ENCODE data around the gene GTPBP1. TPM values are rescaled to one million over a fixed set of nuclear protein-coding genes. Genes with fewer than 3 reads are reported as not detected.

Gene GTPBP1
- total and polyA plus RNA-seq, 2 of the 13 experiments (the other 11 are each of a cell fraction or from before 2014, with no cell fraction given), result 22.3 to 27.0 TPM

DNA sequence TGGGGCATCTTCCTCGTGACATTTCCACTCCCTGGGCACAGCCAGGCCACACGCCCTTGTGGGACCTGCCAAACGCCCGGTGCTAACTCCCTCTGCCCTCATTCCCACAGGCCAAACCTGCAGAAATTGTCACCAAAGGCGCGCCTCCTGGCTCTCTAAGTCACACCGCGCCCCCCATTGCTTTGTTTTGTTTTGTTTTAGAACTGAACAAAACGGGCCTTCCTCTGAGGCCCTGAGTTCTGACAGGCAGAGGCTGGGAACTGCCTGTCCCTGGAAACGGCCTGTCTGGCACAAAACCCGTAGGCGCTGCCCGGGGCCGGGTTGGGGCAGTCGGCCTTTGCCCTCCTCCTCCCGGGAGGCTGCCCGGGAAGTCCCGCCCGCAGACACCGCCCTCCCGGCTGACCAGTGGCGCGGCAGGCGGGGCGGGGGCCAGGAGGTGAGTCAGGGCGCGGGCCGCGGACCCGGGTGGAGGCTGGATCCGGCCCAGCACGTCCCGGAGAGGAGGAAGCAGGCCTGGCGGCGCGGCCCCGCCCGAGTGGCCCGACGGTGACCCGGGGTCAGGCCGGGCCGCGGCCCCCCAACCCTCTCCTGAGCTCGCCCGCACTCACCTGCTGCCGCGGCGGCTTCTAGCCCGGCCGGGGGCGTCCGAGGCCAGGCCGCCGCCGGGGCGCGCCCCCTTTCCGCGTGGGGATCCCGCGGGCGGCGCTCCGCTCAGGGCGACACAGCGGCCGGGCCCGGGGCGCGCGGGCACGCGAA, 49.6 kb downstream of the GTPBP1 start (continued):
- TF ChIP-seq ZNF83 (CRISPR knock-in tag; IDR thresholded peaks at IDR 0.05; ENCODE audit: borderline replicate concordance), result no peak
- TF ChIP-seq ZNF282 (IDR thresholded peaks at IDR 0.05; ENCODE audit: partially characterized antibody), result no peak
- TF ChIP-seq ELF4 (CRISPR knock-in tag; IDR thresholded peaks at IDR 0.05; ENCODE audit: borderline replicate concordance), result no peak
- no peak for TF ChIP-seq ZFP62 (CRISPR knock-in tag; IDR thresholded peaks at IDR 0.05)
- TF ChIP-seq, protein P1, sequence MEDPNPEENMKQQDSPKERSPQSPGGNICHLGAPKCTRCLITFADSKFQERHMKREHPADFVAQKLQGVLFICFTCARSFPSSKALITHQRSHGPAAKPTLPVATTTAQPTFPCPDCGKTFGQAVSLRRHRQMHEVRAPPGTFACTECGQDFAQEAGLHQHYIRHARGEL (CRISPR knock-in tag; IDR thresholded peaks at IDR 0.05), result 0 out of 2 replicates have a peak, but pooled peaks have one; percentile 58
- TF ChIP-seq FOXA3 (CRISPR knock-in tag; IDR thresholded peaks at IDR 0.05), result peak; percentile 43; the same call in 1 of the 2 replicates
- TF ChIP-seq, protein P2, sequence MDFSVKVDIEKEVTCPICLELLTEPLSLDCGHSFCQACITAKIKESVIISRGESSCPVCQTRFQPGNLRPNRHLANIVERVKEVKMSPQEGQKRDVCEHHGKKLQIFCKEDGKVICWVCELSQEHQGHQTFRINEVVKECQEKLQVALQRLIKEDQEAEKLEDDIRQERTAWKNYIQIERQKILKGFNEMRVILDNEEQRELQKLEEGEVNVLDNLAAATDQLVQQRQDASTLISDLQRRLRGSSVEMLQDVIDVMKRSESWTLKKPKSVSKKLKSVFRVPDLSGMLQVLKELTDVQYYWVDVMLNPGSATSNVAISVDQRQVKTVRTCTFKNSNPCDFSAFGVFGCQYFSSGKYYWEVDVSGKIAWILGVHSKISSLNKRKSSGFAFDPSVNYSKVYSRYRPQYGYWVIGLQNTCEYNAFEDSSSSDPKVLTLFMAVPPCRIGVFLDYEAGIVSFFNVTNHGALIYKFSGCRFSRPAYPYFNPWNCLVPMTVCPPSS (IDR thresholded peaks at IDR 0.05), result no peak
- TF ChIP-seq, protein P3, sequence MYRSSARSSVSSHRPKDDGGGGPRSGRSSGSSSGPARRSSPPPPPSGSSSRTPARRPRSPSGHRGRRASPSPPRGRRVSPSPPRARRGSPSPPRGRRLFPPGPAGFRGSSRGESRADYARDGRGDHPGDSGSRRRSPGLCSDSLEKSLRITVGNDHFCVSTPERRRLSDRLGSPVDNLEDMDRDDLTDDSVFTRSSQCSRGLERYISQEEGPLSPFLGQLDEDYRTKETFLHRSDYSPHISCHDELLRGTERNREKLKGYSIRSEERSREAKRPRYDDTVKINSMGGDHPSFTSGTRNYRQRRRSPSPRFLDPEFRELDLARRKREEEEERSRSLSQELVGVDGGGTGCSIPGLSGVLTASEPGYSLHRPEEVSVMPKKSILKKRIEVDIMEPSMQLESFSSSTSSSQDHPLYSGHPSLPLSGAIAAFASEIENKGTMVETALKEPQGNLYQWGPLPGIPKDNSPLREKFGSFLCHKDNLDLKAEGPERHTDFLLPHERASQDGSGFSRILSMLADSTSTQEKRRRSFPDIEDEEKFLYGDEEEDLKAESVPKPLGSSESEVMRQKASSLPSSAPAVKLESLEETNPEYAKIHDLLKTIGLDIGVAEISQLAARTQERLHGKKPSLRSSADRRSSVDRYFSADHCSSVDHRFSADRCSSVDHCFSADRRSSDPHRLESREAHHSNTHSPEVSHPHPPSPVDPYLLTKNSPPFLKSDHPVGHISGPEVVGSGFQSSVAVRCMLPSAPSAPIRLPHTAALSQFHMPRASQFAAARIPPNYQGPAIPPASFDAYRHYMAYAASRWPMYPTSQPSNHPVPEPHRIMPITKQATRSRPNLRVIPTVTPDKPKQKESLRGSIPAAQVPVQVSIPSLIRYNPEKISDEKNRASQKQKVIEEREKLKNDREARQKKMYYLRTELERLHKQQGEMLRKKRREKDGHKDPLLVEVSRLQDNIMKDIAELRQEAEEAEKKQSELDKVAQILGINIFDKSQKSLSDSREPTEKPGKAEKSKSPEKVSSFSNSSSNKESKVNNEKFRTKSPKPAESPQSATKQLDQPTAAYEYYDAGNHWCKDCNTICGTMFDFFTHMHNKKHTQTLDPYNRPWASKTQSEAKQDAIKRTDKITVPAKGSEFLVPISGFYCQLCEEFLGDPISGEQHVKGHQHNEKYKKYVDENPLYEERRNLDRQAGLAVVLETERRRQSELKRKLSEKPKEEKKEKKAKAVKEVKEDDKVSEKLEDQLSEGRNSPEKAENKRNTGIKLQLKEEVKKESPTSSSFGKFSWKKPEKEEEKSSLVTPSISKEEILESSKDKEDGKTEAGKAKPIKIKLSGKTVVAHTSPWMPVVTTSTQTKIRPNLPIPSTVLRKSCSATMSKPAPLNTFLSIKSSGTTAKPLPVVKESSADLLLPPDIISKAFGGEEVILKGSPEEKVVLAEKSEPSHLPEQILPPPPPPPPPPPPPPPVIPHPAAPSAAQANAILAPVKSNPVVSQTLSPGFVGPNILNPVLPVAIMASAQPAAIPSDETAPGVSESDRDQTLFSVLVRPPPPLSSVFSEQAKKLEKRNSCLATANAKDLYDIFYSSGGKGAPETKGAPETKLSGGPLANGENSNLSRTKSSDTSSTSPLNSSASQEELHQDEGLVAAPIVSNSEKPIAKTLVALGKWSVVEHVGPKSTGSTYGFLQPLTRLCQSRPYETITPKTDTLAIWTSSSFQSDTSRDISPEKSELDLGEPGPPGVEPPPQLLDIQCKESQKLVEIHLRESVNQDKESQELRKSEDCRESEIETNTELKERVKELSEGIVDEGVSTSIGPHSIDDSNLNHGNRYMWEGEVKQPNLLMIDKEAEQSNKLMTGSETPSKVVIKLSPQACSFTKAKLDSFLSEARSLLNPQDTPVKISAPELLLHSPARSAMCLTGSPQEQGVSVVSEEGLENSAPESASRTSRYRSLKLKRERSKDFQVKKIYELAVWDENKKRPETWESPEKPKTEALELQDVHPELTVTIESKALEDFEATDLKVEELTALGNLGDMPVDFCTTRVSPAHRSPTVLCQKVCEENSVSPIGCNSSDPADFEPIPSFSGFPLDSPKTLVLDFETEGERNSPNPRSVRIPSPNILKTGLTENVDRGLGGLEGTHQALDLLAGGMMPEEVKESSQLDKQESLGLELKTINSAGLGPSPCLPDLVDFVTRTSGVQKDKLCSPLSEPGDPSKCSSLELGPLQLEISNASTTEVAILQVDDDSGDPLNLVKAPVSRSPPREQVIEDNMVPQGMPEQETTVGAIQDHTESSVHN (CRISPR knock-in tag; IDR thresholded peaks at IDR 0.05), result no peak
- TF ChIP-seq, protein P4, sequence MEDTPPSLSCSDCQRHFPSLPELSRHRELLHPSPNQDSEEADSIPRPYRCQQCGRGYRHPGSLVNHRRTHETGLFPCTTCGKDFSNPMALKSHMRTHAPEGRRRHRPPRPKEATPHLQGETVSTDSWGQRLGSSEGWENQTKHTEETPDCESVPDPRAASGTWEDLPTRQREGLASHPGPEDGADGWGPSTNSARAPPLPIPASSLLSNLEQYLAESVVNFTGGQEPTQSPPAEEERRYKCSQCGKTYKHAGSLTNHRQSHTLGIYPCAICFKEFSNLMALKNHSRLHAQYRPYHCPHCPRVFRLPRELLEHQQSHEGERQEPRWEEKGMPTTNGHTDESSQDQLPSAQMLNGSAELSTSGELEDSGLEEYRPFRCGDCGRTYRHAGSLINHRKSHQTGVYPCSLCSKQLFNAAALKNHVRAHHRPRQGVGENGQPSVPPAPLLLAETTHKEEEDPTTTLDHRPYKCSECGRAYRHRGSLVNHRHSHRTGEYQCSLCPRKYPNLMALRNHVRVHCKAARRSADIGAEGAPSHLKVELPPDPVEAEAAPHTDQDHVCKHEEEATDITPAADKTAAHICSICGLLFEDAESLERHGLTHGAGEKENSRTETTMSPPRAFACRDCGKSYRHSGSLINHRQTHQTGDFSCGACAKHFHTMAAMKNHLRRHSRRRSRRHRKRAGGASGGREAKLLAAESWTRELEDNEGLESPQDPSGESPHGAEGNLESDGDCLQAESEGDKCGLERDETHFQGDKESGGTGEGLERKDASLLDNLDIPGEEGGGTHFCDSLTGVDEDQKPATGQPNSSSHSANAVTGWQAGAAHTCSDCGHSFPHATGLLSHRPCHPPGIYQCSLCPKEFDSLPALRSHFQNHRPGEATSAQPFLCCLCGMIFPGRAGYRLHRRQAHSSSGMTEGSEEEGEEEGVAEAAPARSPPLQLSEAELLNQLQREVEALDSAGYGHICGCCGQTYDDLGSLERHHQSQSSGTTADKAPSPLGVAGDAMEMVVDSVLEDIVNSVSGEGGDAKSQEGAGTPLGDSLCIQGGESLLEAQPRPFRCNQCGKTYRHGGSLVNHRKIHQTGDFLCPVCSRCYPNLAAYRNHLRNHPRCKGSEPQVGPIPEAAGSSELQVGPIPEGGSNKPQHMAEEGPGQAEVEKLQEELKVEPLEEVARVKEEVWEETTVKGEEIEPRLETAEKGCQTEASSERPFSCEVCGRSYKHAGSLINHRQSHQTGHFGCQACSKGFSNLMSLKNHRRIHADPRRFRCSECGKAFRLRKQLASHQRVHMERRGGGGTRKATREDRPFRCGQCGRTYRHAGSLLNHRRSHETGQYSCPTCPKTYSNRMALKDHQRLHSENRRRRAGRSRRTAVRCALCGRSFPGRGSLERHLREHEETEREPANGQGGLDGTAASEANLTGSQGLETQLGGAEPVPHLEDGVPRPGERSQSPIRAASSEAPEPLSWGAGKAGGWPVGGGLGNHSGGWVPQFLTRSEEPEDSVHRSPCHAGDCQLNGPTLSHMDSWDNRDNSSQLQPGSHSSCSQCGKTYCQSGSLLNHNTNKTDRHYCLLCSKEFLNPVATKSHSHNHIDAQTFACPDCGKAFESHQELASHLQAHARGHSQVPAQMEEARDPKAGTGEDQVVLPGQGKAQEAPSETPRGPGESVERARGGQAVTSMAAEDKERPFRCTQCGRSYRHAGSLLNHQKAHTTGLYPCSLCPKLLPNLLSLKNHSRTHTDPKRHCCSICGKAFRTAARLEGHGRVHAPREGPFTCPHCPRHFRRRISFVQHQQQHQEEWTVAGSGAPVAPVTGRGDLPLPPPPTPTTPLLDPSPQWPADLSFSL (CRISPR knock-in tag; IDR thresholded peaks at IDR 0.05), result no peak
- peak; percentile 65; the same call in 1 of the 3 replicates for TF ChIP-seq MXI1 (IDR thresholded peaks at IDR 0.05; ENCODE audit: borderline replicate concordance, low read depth, low read length)
- peak; percentile 35; the same call in 1 of the 2 replicates for TF ChIP-seq ZNF891 (CRISPR knock-in tag; IDR thresholded peaks at IDR 0.05)
- 0 out of 2 replicates have a peak, but pooled peaks have one; percentile 27 for TF ChIP-seq ZSCAN31 (CRISPR knock-in tag; IDR thresholded peaks at IDR 0.05; ENCODE audit: low read depth)
